ENCODE results near the gene SORT1. TPM values are rescaled to one million over a fixed set of nuclear protein-coding genes. Genes with fewer than 3 reads are reported as not detected.

The SORT1 gene
- total RNA-seq, 1 donor: 48.5 TPM

GRCh38 chr1:109361069-109361468, 36.6 kb downstream of the SORT1 start:
- Histone ChIP-seq H3K36me3 (ENCODE audit: insufficient read depth, low read length) (peaks cover 12% of the 10 kb centered on the region), H3K79me2 (ENCODE audit: insufficient read depth, low read length) (no peaks in the 10 kb centered on the region), H3K27ac (ENCODE audit: low read depth, low read length) (no peak overlapping the region), H3K4me2 (ENCODE audit: insufficient read depth, low read length) (no peak overlapping the region), H3K9me3 (ENCODE audit: low read depth, low read length) (no peaks in the 10 kb centered on the region), H2AFZ (ENCODE audit: low read length) (no peak overlapping the region), H3K4me1 (ENCODE audit: insufficient read depth, low read length) (peaks cover 4% of the 10 kb centered on the region), H3K27me3 (ENCODE audit: insufficient read depth, low read length) (no peaks in the 10 kb centered on the region), H4K20me1 (ENCODE audit: insufficient read depth, low read length) (no peaks in the 10 kb centered on the region), H3K4me3 (ENCODE audit: insufficient read depth, low read length) (no peak overlapping the region)
- TF ChIP-seq, protein P1, sequence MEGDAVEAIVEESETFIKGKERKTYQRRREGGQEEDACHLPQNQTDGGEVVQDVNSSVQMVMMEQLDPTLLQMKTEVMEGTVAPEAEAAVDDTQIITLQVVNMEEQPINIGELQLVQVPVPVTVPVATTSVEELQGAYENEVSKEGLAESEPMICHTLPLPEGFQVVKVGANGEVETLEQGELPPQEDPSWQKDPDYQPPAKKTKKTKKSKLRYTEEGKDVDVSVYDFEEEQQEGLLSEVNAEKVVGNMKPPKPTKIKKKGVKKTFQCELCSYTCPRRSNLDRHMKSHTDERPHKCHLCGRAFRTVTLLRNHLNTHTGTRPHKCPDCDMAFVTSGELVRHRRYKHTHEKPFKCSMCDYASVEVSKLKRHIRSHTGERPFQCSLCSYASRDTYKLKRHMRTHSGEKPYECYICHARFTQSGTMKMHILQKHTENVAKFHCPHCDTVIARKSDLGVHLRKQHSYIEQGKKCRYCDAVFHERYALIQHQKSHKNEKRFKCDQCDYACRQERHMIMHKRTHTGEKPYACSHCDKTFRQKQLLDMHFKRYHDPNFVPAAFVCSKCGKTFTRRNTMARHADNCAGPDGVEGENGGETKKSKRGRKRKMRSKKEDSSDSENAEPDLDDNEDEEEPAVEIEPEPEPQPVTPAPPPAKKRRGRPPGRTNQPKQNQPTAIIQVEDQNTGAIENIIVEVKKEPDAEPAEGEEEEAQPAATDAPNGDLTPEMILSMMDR (IDR thresholded peaks at IDR 0.05; ENCODE audit: extremely low read depth, low read depth, low read length): no peak
- no peak for DNase-seq (ENCODE audit: insufficient read length, low spot score, missing footprints)

DNA sequence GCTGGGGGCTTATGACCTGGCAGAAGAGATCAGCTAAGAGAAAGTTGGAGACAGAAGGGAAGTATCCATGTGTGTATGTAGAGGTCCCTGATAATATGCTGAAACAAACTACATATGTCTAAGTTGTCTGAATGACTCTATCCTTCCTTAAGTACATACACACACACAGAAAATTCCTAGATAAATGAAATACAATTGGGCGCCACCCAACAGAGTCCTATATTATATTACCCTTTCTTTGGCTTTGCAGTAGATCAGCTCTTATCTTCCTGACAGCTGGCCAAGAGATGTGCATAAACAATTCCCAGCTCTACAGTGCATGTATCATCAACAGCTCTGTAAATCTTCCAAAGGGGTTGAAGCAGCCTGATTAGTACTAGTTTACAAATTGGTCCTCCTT, 40.1 kb downstream of the SORT1 start:
- TF ChIP-seq, protein P1 (IDR thresholded peaks at IDR 0.05; ENCODE audit: extremely low read depth, low read depth, low read length): no peak
- Histone ChIP-seq H3K27ac (ENCODE audit: low read depth, low read length) (no peak overlapping the region), H3K4me3 (ENCODE audit: insufficient read depth, low read length) (no peak overlapping the region), H2AFZ (ENCODE audit: low read length) (no peak overlapping the region), H3K4me1 (ENCODE audit: insufficient read depth, low read length) (peaks cover 4% of the 10 kb centered on the region), H3K27me3 (ENCODE audit: insufficient read depth, low read length) (no peaks in the 10 kb centered on the region), H3K36me3 (ENCODE audit: insufficient read depth, low read length) (no peaks in the 10 kb centered on the region), H4K20me1 (ENCODE audit: insufficient read depth, low read length) (no peaks in the 10 kb centered on the region), H3K79me2 (ENCODE audit: insufficient read depth, low read length) (no peaks in the 10 kb centered on the region), H3K9me3 (ENCODE audit: low read depth, low read length) (no peaks in the 10 kb centered on the region), H3K4me2 (ENCODE audit: insufficient read depth, low read length) (no peak overlapping the region)
- DNase-seq (ENCODE audit: insufficient read length, low spot score, missing footprints): no peak

GRCh38 chr1:109356915-109357314, 40.8 kb downstream of the SORT1 start:
- no peaks in the 10 kb centered on the region for H3K79me2 ChIP-seq (ENCODE audit: insufficient read depth, low read length)
- H2AFZ ChIP-seq (ENCODE audit: low read length): no peak overlapping the region
- H3K27me3 ChIP-seq (ENCODE audit: insufficient read depth, low read length): no peaks in the 10 kb centered on the region
- H3K4me1 ChIP-seq (ENCODE audit: insufficient read depth, low read length): peaks cover 3% of the 10 kb centered on the region
- H3K9me3 ChIP-seq (ENCODE audit: low read depth, low read length): no peaks in the 10 kb centered on the region
- no peak overlapping the region for H3K4me3 ChIP-seq (ENCODE audit: insufficient read depth, low read length)
- no peak overlapping the region for H3K27ac ChIP-seq (ENCODE audit: low read depth, low read length)
- DNase-seq (ENCODE audit: insufficient read length, low spot score, missing footprints): no peak
- H4K20me1 ChIP-seq (ENCODE audit: insufficient read depth, low read length): no peaks in the 10 kb centered on the region
- H3K4me2 ChIP-seq (ENCODE audit: insufficient read depth, low read length): no peak overlapping the region
- TF ChIP-seq, protein P1 (IDR thresholded peaks at IDR 0.05; ENCODE audit: extremely low read depth, low read depth, low read length): no peak
- H3K36me3 ChIP-seq (ENCODE audit: insufficient read depth, low read length): no peaks in the 10 kb centered on the region

DNA sequence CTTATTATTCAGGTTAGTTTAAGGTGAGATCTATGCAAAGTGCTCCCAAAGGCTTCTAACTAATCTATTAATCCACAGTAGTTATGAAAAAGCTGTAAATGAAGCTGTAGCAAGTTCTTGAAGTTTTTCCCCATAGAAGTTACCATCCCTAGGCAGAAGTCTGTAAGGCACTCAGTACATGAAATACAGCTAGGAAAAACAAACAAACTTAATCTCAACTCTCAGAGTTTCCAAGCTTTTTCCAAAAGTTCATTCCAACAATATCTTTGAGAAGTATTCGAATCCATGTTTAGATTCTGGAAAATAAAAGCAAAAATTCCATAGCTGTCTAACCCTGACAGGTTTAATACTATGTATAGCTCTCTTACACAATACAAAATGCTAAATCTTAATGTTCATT, 41.2 kb downstream of the SORT1 start:
- no peaks in the 10 kb centered on the region for H3K79me2 ChIP-seq (ENCODE audit: insufficient read depth, low read length)
- H3K4me1 ChIP-seq (ENCODE audit: insufficient read depth, low read length): no peaks in the 10 kb centered on the region
- DNase-seq (ENCODE audit: insufficient read length, low spot score, missing footprints): no peak
- H3K4me3 ChIP-seq (ENCODE audit: insufficient read depth, low read length): no peak overlapping the region
- H3K27me3 ChIP-seq (ENCODE audit: insufficient read depth, low read length): no peaks in the 10 kb centered on the region
- H3K4me2 ChIP-seq (ENCODE audit: insufficient read depth, low read length): no peak overlapping the region
- no peaks in the 10 kb centered on the region for H3K9me3 ChIP-seq (ENCODE audit: low read depth, low read length)
- no peak overlapping the region for H3K27ac ChIP-seq (ENCODE audit: low read depth, low read length)
- TF ChIP-seq, protein P1 (IDR thresholded peaks at IDR 0.05; ENCODE audit: extremely low read depth, low read depth, low read length): no peak
- H4K20me1 ChIP-seq (ENCODE audit: insufficient read depth, low read length): no peaks in the 10 kb centered on the region
- no peak overlapping the region for H2AFZ ChIP-seq (ENCODE audit: low read length)
- peaks cover 2% of the 10 kb centered on the region for H3K36me3 ChIP-seq (ENCODE audit: insufficient read depth, low read length)

Measured in osteoblast (primary cell).